Activated CD4-positive, alpha-beta T cell treated with anti-CD3 and anti-CD28 coated beads, Interleukin-2, amount 50 U/mL, for 24 hours (primary cell): ENCODE results near the gene DNMT3A.

Experiments used
- DNase-seq, 2 donors: peaks; one replicate each; pipeline ENCODE4 v3.0.0-alpha.2; 2020; ENCODE audit warnings: low read depth in 1 of 2, low spot score in 1 of 2

DNMT3A gene

DNA sequence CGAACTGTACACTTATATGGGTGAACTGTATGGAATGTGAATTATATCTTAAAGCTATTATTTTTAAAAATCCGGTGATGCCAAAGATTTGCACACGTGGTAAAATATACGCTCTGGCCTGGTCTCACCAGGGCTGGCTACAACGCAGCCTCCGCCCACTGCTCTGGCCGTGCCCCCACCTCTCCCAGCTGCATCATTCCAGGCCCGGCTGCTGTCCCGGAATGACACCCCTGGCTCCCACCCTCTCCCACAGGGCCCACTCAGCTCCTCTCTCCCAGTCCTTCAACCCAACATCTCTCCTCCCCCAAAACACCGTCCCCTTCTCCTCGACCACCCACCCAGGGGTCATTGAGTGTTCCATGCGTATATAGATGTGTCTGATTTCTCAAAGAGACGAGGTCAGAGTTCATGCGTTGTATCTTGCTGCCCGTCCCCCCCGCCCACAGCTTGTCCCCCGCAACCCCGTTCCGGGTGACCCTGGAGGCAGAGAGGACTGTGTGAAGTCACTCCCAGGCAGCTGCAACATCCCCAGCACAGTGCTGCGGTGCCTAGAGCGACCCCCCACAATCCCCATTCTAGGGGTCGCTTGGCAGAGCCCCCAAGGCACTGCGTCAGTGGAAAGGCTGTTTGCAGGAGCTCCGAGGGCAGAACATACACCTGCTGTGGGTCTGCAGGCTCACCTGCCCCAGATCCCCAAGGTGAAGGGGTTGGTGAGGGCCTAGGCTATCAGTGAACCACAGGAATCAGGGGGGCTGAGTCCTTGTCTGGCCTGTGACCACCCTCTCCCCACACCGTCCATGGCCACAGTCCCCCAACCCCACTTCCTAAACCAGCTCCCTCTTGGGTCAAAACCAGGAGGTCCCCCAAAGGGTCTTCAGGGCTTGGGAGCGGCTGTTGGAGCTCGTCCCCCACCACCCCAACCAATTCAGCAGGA is 13.3 kb downstream of the DNMT3A start:
- DNase-seq: no peak

DNA sequence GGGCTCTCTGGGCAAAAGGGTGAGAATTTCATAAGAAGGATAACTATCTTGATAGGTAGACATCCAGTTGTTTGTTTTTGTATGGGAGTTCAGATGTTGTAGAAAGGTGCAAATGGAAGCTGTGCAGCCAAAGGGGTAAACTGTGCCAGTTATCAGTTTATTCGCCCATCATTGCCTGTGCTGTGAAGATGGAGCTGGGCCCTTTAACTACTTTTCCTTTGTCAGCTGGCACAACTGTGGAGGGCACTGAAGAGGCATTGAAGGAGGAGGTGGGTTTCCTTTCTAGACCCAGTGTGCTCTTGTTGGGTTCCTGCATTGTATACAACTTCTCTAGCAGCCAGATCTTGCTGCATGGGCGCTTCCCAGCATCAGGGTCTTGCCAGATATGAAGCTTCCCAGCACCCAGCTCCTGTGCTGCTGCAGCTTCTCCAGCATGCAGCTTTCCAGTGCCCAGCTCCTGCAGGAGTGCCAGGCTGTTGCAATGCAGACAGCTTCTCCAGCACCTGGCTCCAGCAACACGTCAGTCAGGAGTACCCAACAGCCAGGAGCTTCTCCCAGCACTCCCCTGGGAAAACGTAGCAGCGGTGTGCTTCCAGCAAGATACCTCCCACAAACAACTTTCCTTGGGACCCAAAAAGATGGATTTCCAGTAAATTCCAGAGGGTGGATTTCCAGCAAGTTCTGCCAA is 15.3 kb downstream of the DNMT3A start:
- no peak for DNase-seq

DNA sequence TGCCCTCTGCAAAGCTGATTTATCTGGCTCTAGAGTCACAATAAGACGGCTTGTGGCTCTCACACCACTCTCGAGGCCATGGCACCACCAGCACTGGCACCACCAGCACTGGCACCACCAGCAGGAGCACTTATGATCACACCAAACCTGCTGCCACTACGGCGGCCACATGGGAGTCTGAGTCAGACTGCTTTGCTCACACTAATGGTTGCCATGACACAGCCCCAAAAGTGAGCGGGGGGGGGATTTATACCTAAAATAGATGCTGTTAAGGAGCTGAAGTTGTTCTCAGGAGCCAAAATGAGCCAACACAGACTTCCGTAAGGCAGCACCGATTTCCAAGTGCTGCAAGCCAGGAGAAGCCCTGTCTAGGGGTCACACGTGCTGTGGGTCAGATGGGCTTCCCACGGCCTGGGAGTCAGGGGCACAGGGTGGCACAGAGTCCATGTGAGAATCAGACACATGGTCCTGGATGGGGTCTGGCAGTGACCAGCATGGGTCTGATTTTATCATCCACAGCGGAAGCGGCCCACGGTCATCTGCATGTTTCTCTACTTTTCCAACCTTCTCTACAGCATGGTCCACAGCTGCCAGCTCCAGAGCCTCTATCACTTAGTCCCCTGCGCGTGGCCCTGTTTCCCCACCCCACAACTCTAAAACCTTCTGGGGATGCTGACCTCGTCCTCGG is 16.7 kb downstream of the DNMT3A start:
- DNase-seq: no peak

DNA sequence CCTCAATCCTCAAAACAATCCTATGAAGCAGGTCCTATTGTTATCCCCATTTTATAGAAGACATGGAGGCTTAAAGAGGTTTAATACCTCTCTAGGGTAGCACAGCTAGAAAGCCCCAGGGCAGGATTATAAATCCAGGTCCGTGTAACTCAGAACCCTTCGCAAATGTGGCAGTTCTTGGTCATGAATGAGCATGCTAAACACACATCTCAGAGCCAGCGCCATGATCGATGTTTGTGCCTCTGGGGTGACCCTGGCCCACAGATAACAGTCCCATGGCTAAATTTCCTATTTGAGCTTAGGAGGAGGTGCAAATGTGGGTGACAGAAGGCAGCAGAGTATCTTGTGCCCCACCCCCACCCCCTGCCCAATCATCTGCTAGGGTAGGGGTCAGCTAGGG is 17.5 kb downstream of the DNMT3A start:
- DNase-seq: no peak

DNA sequence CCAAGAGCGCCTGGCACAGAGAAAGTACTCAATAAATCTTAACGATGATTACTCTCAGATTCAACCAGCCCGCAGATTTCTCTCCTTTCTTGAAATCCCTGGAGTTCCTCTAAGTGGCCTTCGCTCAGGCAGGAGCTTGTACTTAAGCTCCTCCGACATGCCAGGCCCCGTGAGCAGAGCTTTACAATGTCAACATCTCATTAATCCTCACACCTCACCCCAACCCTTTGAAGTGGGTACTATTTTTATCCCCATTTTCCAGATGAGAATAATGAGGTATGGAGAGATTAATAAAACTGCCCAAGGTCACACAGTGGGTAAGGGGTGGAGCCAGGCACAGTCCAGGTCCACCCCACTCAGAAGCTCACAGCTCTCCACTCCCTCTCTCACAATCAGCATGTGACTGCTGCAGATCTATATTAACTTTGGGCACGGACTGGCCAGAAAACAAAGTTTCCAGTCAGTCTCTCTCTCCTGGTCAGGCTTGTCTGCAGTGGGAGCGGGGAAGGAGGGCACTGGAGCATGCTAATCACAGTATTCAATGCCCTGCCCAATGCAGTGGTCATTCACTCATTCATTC is 18.0 kb downstream of the DNMT3A start:
- DNase-seq: no peak

DNA sequence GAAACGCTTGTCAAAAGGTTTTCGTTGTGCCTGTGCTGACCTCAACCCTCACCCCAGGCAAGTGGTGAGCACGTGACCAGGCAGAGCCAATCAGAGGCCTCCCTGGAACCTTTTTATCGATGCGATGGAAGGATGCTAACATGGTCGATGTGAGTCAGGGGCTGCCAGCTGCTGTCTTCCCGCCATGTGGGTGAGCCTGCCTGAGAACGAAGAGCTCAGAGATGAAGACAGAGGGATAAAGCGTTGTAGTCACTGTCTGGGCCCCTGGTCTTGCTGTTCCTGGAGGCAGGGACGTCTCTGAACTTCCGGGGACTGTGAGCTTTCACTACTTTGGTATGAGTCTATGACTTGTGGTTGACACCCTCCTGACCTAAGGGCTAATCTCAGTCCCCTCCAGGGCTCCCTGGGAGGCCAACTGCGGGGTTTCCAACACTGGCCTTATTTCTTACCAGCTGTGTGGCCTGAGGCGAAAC is 18.6 kb downstream of the DNMT3A start:
- DNase-seq: no peak

DNA sequence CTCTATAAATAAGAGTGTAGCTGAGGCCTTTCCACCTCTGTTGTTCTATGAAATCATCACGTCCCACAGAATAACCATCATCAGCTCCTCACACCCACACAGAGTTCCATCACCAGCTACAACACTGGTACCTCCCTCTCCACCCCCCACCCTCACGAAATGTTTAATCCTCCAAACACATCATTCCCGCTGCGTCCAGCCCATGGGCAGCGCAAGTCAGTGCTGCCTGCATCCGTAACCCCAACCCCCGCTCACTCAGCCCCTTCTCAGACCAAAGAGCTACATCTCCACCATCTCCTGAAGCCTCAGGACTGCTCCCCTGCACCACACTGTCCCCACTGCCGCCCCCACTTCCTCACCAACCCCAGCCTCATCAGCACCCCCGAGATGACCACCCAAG is 19.4 kb downstream of the DNMT3A start:
- DNase-seq: peak in 1 of 2 donors; percentile 39

DNA sequence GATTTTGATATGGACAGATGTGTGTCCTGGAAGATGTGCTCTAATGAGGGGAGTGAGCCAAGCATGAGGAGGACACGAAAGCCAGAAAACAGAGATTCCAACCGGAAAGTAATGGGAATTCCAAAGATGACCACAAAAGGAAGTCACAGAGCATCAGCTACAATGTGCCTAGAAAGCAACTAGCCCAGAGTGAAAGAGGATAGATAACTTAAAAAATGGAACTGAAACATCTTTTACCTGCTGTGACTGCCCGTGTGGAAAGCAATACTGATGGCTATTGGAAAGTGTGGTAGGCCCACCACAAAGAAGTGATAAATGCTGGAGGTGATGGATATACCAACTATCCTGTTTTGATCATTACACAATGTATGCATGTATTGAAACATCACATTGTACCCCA is 21.6 kb downstream of the DNMT3A start:
- no peak for DNase-seq

DNA sequence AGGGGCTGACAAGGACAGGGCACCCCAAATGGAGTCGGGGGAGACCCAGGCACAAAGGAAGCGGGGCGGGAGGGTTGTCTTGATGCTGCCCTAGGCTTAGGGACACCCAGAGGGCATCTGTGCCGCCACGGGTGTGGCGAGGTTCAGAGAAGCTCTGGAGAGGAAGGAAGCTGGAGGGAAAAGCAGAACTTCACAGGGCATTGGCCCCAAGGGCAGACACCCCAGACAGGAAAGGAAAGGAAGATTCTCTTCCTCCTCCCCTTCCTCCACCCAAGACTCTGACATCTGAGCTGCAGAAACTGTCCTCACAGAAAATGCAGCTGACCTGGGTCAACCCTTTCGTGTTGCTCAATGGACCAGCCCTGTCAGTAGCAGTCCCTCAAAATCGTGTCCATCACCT is 25.6 kb downstream of the DNMT3A start:
- no peak for DNase-seq

DNA sequence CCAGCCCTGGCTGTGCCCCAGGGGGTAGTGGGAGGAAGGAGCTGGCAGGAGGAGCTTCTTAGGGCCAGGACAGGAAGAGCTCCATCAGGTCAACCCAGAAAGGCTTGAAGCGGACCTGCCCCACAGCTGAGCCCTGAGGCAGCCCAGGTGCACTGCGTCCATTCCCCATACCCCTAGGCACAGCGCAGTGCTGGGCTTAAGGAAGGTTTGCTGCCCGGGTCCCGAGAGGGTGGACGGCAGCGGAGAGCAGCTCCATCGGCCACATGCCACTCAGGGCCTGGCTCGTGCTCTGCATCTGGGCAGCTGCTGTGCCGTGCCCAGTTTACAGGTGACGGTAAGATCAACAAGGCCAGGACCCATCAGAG is 26.4 kb downstream of the DNMT3A start:
- DNase-seq: no peak

DNA sequence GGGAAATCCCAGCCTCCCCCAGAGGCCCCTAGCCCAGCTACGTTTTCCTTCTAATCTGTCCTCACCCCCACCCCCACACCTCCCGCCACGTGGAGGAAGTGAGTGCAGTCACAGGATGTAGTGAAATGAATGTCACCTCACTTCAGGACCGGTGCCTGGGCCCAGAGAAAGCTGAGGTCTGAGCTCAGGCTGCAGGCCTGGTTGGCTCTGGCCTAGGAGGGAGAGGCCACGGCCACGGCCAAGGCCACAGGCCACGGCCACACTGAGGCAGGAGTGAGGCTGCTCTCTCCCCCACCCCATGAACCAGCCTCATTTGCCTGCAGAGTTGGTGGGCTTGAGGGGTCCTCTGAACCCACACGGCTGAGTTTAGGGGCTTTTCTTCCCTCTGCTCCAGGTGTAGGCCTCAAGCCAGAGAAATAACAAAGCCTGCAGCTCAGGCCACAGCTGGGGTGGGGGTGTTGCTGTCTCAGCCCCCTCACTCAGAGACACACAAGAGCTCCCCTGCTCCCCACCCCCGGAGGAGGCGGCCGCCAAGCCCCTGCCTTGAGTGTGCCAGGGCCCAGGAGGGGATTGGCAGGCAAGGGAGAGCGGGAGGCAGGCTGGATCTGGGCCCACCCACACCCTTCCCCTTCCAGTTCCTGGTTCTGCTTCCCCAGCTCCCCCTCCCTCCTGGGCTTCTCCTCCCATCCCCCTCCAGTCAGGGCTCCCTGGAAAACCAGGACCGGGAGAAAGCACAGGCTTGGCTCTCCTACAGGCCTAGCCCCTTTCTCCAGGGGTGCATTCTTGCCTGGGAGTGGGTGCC is 27.0 kb downstream of the DNMT3A start:
- DNase-seq: peak; percentile 78 to 91

DNA sequence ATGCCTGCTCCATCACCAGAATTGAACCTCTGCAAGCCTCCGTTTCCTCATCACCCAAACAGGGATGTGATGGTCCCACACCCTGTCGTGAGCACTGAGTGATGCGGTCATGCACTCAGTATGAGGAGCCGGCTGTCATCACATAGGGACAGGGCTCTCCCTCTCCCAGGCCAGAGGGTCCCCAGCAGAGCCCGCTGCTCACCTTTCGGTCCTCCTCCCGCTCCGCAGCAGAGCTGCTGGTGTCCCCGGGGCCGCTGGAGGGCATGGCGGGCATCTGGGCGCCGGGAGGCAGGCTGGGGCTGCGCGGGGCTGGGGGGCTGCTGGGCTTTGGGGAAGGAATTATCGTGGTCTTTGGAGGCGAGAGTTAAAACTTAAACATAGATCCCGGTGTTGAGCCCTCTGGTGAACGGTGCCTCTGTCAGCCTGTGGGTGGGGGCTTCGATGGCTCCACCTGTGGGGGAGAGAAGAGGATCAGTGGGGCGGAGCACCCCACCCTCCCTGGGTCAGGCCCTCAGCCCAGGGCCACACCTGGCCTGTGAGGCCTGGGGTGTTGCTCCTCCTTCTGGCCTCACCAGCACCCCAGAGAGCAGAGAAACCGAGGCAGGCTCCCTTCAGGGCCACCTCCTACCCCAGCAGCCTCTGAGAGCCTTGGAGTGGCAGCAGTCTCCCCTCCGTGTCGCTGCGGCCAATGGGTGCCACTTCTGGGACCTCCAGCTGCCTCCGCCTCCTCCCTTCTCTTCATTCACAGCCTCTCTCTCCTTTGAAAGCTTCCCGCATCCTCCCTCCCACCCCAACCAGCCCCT is 27.8 kb downstream of the DNMT3A start:
- DNase-seq: no peak

DNA sequence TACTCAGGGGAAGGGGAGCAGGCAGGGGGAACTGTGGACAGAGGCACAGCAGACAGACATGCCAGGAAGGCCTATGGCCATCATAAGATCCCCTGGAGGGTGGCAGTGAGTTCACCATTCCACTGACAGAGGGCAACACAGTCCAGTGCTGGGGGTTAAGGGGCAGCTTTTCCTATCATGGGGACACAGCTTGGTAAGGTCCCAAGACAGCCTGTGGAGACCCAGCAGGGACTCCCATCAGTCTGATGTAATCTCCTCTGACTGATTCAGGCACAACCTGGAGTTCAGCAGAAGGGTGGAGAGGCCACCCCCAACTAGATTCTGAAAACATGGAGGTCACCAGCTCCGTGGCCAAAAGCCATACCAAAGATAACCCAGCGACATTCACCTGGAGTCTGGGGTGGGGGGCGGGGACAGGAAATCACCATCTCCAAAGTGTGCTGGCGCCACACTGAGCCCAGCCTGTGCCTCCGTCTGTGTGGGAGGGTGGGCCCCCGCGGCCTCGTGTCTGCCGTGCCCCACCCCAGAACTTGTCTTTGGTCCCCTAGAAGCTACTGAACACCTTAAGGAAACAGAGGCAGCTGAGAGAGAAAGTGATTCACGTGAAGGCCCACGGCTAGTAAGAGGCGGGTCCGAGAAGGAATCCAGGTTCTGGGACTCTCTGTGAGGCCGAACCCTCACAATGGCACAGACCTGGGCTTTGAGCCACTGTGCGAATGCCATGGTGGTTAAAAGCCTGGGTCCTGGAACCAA is 28.6 kb downstream of the DNMT3A start:
- no peak for DNase-seq

DNA sequence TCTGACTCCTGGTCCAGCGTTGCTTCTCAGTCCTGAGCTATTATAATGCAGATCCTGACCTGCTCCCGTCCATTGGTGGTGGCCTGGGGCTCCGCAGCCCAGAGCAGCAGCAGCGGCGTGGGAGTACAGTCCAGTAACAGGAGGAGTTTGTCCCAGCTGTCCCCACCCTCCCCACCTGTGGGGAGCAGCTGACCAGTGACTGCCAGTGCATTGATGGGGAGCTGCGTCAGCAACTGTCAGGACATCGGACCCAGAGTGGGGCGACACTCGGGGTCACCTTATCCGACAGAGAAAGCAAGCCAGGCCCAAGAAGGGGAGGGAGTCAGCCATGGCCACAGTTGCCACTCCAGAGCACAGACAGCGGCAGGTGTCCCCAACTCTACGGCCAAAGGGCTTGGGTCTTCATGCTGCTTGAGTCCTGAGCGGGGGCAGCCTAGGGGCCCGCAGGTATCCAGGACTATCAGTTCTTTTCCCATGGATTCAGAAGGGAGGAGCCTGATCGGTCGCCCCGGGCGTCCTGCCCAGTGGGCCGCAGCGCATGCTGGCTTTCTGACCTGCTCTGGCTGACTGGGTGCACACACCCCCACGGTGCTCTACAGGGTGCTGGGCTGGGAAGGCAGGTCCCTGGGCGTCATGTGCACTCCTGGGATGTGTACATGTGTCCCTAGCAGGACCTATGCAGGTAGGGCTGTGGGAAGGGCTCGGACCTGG is 29.7 kb downstream of the DNMT3A start:
- no peak for DNase-seq

DNA sequence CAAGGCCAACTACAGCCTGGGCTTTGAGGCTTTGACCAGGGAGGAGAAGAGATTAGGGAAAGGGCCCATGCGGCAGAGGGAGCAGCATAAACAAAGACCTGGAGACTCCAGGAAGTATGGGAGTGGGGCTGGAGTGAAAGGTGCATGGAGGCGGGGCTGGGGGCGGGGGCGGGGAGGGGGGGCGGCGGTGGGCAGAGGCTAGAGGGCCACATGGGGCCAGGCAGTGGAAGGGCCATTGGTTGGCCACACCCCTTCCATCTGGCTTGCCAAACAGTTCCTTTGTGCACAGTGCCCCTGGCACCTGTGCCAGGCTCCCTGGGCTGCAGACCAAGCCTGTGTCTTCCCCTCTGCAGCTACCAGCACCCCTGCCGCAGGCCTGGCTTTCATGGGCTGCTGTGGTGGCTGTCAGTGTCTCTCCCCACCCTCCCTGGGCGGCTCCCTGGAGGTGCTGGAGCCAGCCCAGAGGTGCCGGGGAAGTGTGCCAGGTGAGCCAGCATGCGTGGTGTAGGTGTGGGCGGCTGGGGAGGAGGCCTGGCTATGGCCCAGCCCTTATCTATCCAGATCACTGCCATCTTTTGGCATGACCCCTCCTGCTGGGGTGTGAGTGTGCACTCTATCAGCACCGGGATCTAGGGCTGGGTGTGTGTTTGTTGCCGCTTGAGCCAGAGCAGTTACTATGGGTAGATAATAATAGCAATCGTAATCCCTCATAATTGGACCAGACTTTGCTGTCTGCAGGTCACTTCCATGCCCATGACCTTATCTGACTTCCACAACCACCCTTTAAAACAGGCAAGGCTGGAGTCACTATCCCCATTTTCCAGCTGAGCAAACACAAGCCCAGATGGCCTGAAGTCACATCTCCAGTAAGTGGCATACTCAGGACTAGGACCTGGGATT is 30.5 kb downstream of the DNMT3A start:
- no peak for DNase-seq

DNA sequence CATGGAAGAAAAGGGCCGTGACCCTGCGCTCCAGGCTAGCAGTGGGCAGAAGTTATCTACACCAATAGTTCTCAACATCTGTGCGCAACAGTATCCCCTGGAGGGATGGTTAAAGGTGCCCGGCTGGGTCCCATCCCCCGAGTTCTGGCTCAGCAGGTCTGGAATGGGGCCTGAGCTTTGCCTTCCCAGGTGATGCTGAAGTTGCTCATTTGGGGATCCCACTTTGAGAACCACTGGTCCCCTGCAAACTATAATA is 31.1 kb downstream of the DNMT3A start:
- no peak for DNase-seq

DNA sequence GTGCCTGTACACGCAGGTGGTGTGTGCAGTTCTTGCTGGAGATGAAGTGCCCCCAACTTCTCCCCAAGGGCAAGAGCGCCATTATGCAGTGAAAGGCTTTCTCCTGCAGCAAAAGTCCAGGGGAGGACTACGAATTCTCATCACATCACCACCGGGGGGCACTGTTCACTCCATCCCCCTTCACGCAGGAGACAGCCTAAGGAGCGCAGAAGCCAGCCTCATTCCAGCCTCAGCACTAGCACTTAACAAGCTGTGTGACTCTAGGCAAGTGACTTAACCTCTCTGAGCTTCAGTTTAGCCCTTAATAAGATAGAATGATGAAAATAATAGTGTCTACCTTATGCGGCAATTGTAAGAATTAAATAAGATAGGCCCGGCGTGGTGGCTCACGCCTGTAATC is 32.3 kb downstream of the DNMT3A start:
- peak; percentile 46 to 61 for DNase-seq

DNA sequence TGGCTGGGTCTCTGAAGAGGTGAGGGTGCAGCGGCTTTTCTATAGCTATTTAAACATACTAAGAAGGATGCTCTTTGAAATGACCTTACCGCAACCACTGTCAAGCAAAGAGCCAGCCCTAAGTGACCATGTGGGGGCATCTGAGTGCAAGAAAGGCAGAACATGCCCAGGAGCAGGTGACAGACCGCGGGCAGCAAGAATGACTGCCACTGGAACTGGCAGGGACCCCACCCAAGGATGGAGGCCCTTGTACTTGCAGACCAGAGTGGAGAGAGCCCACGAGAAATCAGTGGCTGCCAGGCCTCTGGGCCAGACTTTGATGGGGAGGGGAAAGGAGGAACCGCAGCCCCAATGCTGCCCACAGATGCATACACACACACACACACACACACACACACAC is 33.1 kb downstream of the DNMT3A start:
- DNase-seq: no peak
